IPS DF 6.9 (cell line): ENCODE results near the gene AP4E1.
"Not testable (repeated sequence)": the region's sequence is repeated elsewhere in the genome, so short reads cannot be mapped to it uniquely, and the experiment has no call there.

Experiments
- DNase-seq: peaks from one replicate; pipeline ENCODE4 v3.0.0-alpha.2; 2013; ENCODE audit warnings: low read depth, low spot score
- H3K27ac ChIP-seq: one replicate; pipeline ENCODE4 v1.5.1; 2013; ENCODE audit warnings: low read length, control low read depth
- H3K27me3 ChIP-seq: 2 replicates; pipeline ENCODE4 v1.6.1; 2013; ENCODE audit warnings: mild to moderate bottlenecking, low read length; ENCODE audit not compliant: control insufficient read depth, insufficient read depth
- H3K36me3 ChIP-seq: 2 replicates; pipeline ENCODE4 v1.6.1; 2013; ENCODE audit warnings: low read length; ENCODE audit not compliant: control insufficient read depth, insufficient read depth
- H3K4me1 ChIP-seq: 2 replicates; pipeline ENCODE4 v1.6.1; 2013; ENCODE audit warnings: low read length; ENCODE audit not compliant: control insufficient read depth, insufficient read depth
- H3K4me3 ChIP-seq: 2 replicates; pipeline ENCODE4 v1.5.1; 2013; ENCODE audit warnings: mild to moderate bottlenecking, low read length
- H3K9me3 ChIP-seq: 2 replicates; pipeline ENCODE4 v1.6.1; 2013; ENCODE audit warnings: low read length, inconsistent platforms; ENCODE audit not compliant: control insufficient read depth, insufficient read depth
- WGBS: extraction: QIAGEN DNeasy Blood & Tissue Kit; methylation state at CpG from one replicate; pipeline ENCODE4 v1.1.7; 2013; ENCODE audit warnings: mixed read lengths, missing lambda C conversion rate; ENCODE audit not compliant: insufficient read length, insufficient coverage; 5-methylcytosine and 5-hydroxymethylcytosine counted together

AP4E1 gene

GRCh38 chr15:50908209-50909009 is at the start of gene AP4E1:
AP4E1 (plus strand) TSS chr15:50908683; CDS start chr15:50908779, 96 bp downstream.
- H3K36me3 ChIP-seq = no peaks in the 10 kb centered on the region; the same call in 1 of the 2 replicates
- no peaks in the 10 kb centered on the region for H3K4me1 ChIP-seq
- no peaks in the 10 kb centered on the region for H3K9me3 ChIP-seq
- WGBS = no CpG with 5 or more reads among the region's 100 CpGs
- H3K4me3 ChIP-seq = peak within 1 kb of the TSS; percentile 93
- peak; percentile 57 for DNase-seq
- H3K27me3 ChIP-seq = no peaks in the 10 kb centered on the region
- H3K27ac ChIP-seq = no peak within 1 kb of the TSS

GRCh38 chr15:50860824-50861223 is 47.7 kb upstream of the AP4E1 start:
- H3K9me3 ChIP-seq = no peaks in the 10 kb centered on the region
- H3K4me1 ChIP-seq = no peaks in the 10 kb centered on the region
- WGBS = no CpG with 5 or more reads among the region's 5 CpGs
- no peaks in the 10 kb centered on the region for H3K36me3 ChIP-seq
- no peaks in the 10 kb centered on the region for H3K27me3 ChIP-seq
- H3K27ac ChIP-seq = no peak overlapping the region
- no peak overlapping the region for H3K4me3 ChIP-seq
- DNase-seq = no peak

- H3K36me3 ChIP-seq = no peaks in the 10 kb centered on the region
- H3K4me1 ChIP-seq = no peaks in the 10 kb centered on the region
- no peaks in the 10 kb centered on the region for H3K27me3 ChIP-seq
- no peak overlapping the region for H3K4me3 ChIP-seq
- DNase-seq = no peak
- H3K27ac ChIP-seq = no peak overlapping the region
- no peaks in the 10 kb centered on the region for H3K9me3 ChIP-seq
Observed at GRCh38 chr15:50862553-50862952, 45.9 kb upstream of the AP4E1 start.

GRCh38 chr15:50864873-50865272 is 43.6 kb upstream of the AP4E1 start:
- no peaks in the 10 kb centered on the region for H3K27me3 ChIP-seq
- H3K27ac ChIP-seq = no peak overlapping the region
- WGBS = no CpG with 5 or more reads among the region's 1 CpG
- H3K4me3 ChIP-seq = no peak overlapping the region
- no peaks in the 10 kb centered on the region for H3K9me3 ChIP-seq
- no peaks in the 10 kb centered on the region for H3K4me1 ChIP-seq
- no peaks in the 10 kb centered on the region for H3K36me3 ChIP-seq
- no peak for DNase-seq

- no peaks in the 10 kb centered on the region for H3K9me3 ChIP-seq
- DNase-seq = no peak
- no peaks in the 10 kb centered on the region for H3K4me1 ChIP-seq
- no peaks in the 10 kb centered on the region for H3K36me3 ChIP-seq
- no CpG with 5 or more reads among the region's 5 CpGs for WGBS
- no peaks in the 10 kb centered on the region for H3K27me3 ChIP-seq
- H3K4me3 ChIP-seq = no peak overlapping the region
- no peak overlapping the region for H3K27ac ChIP-seq
Observed at GRCh38 chr15:50865515-50866353, 42.7 kb upstream of the AP4E1 start.

GRCh38 chr15:50871832-50872231 is 36.7 kb upstream of the AP4E1 start:
- WGBS = no CpG with 5 or more reads among the region's 1 CpG
- Histone ChIP-seq H3K9me3 (no peaks in the 10 kb centered on the region), H3K4me1 (no peaks in the 10 kb centered on the region), H3K4me3 (no peak overlapping the region), H3K27ac (no peak overlapping the region), H3K27me3 (no peaks in the 10 kb centered on the region), H3K36me3 (no peaks in the 10 kb centered on the region)
- no peak for DNase-seq

GRCh38 chr15:50872832-50873426 is 35.6 kb upstream of the AP4E1 start:
- DNase-seq = no peak
- Histone ChIP-seq H3K4me3 (no peak overlapping the region), H3K27me3 (no peaks in the 10 kb centered on the region), H3K4me1 (no peaks in the 10 kb centered on the region), H3K27ac (no peak overlapping the region), H3K36me3 (no peaks in the 10 kb centered on the region), H3K9me3 (no peaks in the 10 kb centered on the region)
- WGBS = no CpG with 5 or more reads among the region's 3 CpGs

- Histone ChIP-seq H3K27me3 (no peaks in the 10 kb centered on the region), H3K36me3 (no peaks in the 10 kb centered on the region), H3K9me3 (no peaks in the 10 kb centered on the region), H3K4me3 (no peak overlapping the region), H3K27ac (no peak overlapping the region), H3K4me1 (no peaks in the 10 kb centered on the region)
- WGBS = no CpG with 5 or more reads among the region's 9 CpGs
- no peak for DNase-seq
Observed at GRCh38 chr15:50873935-50874361, 34.5 kb upstream of the AP4E1 start.

- not testable (repeated sequence) for H3K27me3 ChIP-seq, H3K9me3 ChIP-seq, H3K4me3 ChIP-seq, H3K4me1 ChIP-seq, DNase-seq, H3K36me3 ChIP-seq, H3K27ac ChIP-seq
- WGBS = no CpG with 5 or more reads among the region's 3 CpGs
Observed at GRCh38 chr15:50875238-50875637, 33.2 kb upstream of the AP4E1 start.

- H3K4me1 ChIP-seq = no peaks in the 10 kb centered on the region
- no peak overlapping the region for H3K27ac ChIP-seq
- no peak overlapping the region for H3K4me3 ChIP-seq
- no peaks in the 10 kb centered on the region for H3K9me3 ChIP-seq
- DNase-seq = no peak
- H3K27me3 ChIP-seq = no peaks in the 10 kb centered on the region
- WGBS = no CpG with 5 or more reads among the region's 19 CpGs
- H3K36me3 ChIP-seq = no peaks in the 10 kb centered on the region
Observed at GRCh38 chr15:50876260-50876988, 32.1 kb upstream of the AP4E1 start.
